Mesendoderm (in vitro differentiated cells): Measurements from ENCODE around the gene MAST4.

Experiments
- DNase-seq: peaks from one replicate; pipeline ENCODE4 v3.0.0; 2013
- H2AK5ac ChIP-seq: 2 replicates; pipeline ENCODE4 v1.6.1; 2013; ENCODE audit warnings: low read length, inconsistent platforms
- H2BK120ac ChIP-seq: 2 replicates; pipeline ENCODE4 v1.6.1; 2013; ENCODE audit warnings: low read depth, mild to moderate bottlenecking, low read length, moderate library complexity, mixed read lengths
- H2BK15ac ChIP-seq: replicated peaks from 2 replicates; pipeline ENCODE4 v1.6.1; 2013; ENCODE audit warnings: low read depth, mild to moderate bottlenecking, moderate library complexity
- H2BK5ac ChIP-seq: 2 replicates; pipeline ENCODE4 v1.6.1; 2013; ENCODE audit warnings: low read length, inconsistent platforms
- H3K18ac ChIP-seq: 2 replicates; pipeline ENCODE4 v1.6.1; 2013; ENCODE audit warnings: mild to moderate bottlenecking, low read length, mixed read lengths
- H3K23ac ChIP-seq: one replicate; pipeline ENCODE4 v1.6.1; 2013; ENCODE audit warnings: low read length
- H3K27ac ChIP-seq: 2 replicates; pipeline ENCODE4 v1.5.1; 2013; ENCODE audit warnings: low read depth, mild to moderate bottlenecking, inconsistent platforms, low read length, moderate library complexity
- H3K27me3 ChIP-seq: 2 replicates; pipeline ENCODE4 v1.6.1; 2013; ENCODE audit warnings: low read length, control low read depth, mild to moderate bottlenecking, inconsistent platforms; ENCODE audit not compliant: insufficient read depth, poor library complexity
- H3K36me3 ChIP-seq: 2 replicates; pipeline ENCODE4 v1.6.1; 2013; ENCODE audit warnings: low read length, inconsistent platforms; ENCODE audit not compliant: control insufficient read depth, insufficient read depth
- H3K4ac ChIP-seq: one replicate; pipeline ENCODE4 v1.6.1; 2013; ENCODE audit warnings: low read depth, mild to moderate bottlenecking, low read length, moderate library complexity
- H3K4me1 ChIP-seq: 2 replicates; pipeline ENCODE4 v1.6.1; 2013; ENCODE audit warnings: low read depth, low read length, inconsistent platforms; ENCODE audit not compliant: control insufficient read depth
- H3K4me2 ChIP-seq: 2 replicates; pipeline ENCODE4 v1.6.1; 2013; ENCODE audit warnings: low read length
- H3K4me3 ChIP-seq: 2 replicates; pipeline ENCODE4 v1.5.1; 2013; ENCODE audit warnings: mild to moderate bottlenecking, low read length
- H3K56ac ChIP-seq: one replicate; pipeline ENCODE4 v1.6.1; 2013; ENCODE audit warnings: low read length
- H3K79me1 ChIP-seq: 2 replicates; pipeline ENCODE4 v1.6.1; 2013; ENCODE audit warnings: low read length, inconsistent platforms
- H3K79me2 ChIP-seq: 2 replicates; pipeline ENCODE4 v1.6.1; 2013; ENCODE audit warnings: mild to moderate bottlenecking, low read length; ENCODE audit not compliant: control insufficient read depth, insufficient read depth
- H3K9ac ChIP-seq: 2 replicates; pipeline ENCODE4 v1.6.1; 2013; ENCODE audit warnings: low read length, inconsistent platforms
- H4K5ac ChIP-seq: one replicate; pipeline ENCODE4 v1.6.1; 2013; ENCODE audit warnings: low read length
- H4K8ac ChIP-seq: one replicate; pipeline ENCODE4 v1.6.1; 2013; ENCODE audit warnings: low read depth, mild to moderate bottlenecking, control low read depth, low read length, moderate library complexity
- WGBS: extraction: QIAGEN DNeasy Blood & Tissue Kit; methylation state at CpG from one replicate; pipeline ENCODE4 v1.1.7; 2013; ENCODE audit warnings: low lambda C conversion rate, missing lambda C conversion rate; ENCODE audit not compliant: insufficient coverage; ENCODE audit errors: extremely low coverage; 5-methylcytosine and 5-hydroxymethylcytosine counted together

The MAST4 gene

GRCh38 chr5:66867618-66868322 is 271.6 kb downstream of the MAST4 start:
- Histone ChIP-seq H3K23ac (no peak overlapping the region), H2BK120ac (no peak overlapping the region), H3K4me1 (peaks cover 2% of the 10 kb centered on the region), H4K5ac (no peak overlapping the region), H3K36me3 (no peaks in the 10 kb centered on the region), H2BK5ac (no peak overlapping the region), H3K9ac (no peak overlapping the region), H2BK15ac (no peak overlapping the region), H3K27me3 (no peaks in the 10 kb centered on the region), H3K79me2 (no peaks in the 10 kb centered on the region), H3K4me3 (no peak overlapping the region), H3K27ac (no peak overlapping the region), H4K8ac (no peak overlapping the region), H3K4me2 (no peak overlapping the region), H3K79me1 (no peaks in the 10 kb centered on the region), H2AK5ac (no peak overlapping the region), H3K56ac (no peak overlapping the region), H3K4ac (no peak overlapping the region), H3K18ac (no peak overlapping the region)
- peak; percentile 57 for DNase-seq
- whole genome bisulfite sequencing, result no CpG with 5 or more reads among the region's 1 CpG

- Histone ChIP-seq H3K4me3 (no peak overlapping the region), H3K27me3 (no peaks in the 10 kb centered on the region), H3K4ac (no peak overlapping the region), H3K79me1 (no peaks in the 10 kb centered on the region), H3K18ac (no peak overlapping the region), H3K56ac (no peak overlapping the region), H3K9ac (no peak overlapping the region), H4K8ac (no peak overlapping the region), H3K36me3 (no peaks in the 10 kb centered on the region), H3K79me2 (no peaks in the 10 kb centered on the region), H2BK120ac (no peak overlapping the region), H3K23ac (no peak overlapping the region), H4K5ac (no peak overlapping the region), H3K27ac (no peak overlapping the region), H2BK15ac (no peak overlapping the region), H2BK5ac (no peak overlapping the region), H2AK5ac (no peak overlapping the region), H3K4me2 (no peak overlapping the region), H3K4me1 (peaks cover 2% of the 10 kb centered on the region)
- no peak for DNase-seq
- WGBS, result no CpG with 5 or more reads among the region's 6 CpGs
Observed at GRCh38 chr5:66869347-66869746, 273.2 kb downstream of the MAST4 start.

- no peak for DNase-seq
- Histone ChIP-seq H3K56ac (no peak overlapping the region), H3K79me1 (no peaks in the 10 kb centered on the region), H2BK5ac (no peak overlapping the region), H3K4ac (no peak overlapping the region), H3K9ac (no peak overlapping the region), H3K27me3 (no peaks in the 10 kb centered on the region), H3K4me2 (no peak overlapping the region), H4K5ac (no peak overlapping the region), H3K79me2 (no peaks in the 10 kb centered on the region), H4K8ac (no peak overlapping the region), H3K23ac (no peak overlapping the region), H3K18ac (no peak overlapping the region), H2BK120ac (no peak overlapping the region), H3K36me3 (no peaks in the 10 kb centered on the region), H2AK5ac (no peak overlapping the region), H3K4me3 (no peak overlapping the region), H2BK15ac (no peak overlapping the region), H3K27ac (no peak overlapping the region), H3K4me1 (peaks cover 2% of the 10 kb centered on the region)
- WGBS, result no CpG with 5 or more reads among the region's 10 CpGs
Observed at GRCh38 chr5:66870708-66871107, 274.5 kb downstream of the MAST4 start.

GRCh38 chr5:66871651-66872050 is 275.5 kb downstream of the MAST4 start:
- Histone ChIP-seq H3K9ac (no peak overlapping the region), H3K23ac (no peak overlapping the region), H2AK5ac (no peak overlapping the region), H3K4ac (no peak overlapping the region), H3K79me1 (no peaks in the 10 kb centered on the region), H3K27me3 (no peaks in the 10 kb centered on the region), H4K8ac (no peak overlapping the region), H3K4me1 (peaks cover 2% of the 10 kb centered on the region), H2BK15ac (no peak overlapping the region), H3K4me2 (no peak overlapping the region), H4K5ac (no peak overlapping the region), H3K27ac (no peak overlapping the region), H3K4me3 (no peak overlapping the region), H3K36me3 (no peaks in the 10 kb centered on the region), H3K18ac (no peak overlapping the region), H3K56ac (no peak overlapping the region), H2BK120ac (no peak overlapping the region), H2BK5ac (no peak overlapping the region), H3K79me2 (no peaks in the 10 kb centered on the region)
- no CpG with 5 or more reads among the region's 5 CpGs for WGBS
- DNase-seq, result no peak

GRCh38 chr5:66872736-66873331 is 276.6 kb downstream of the MAST4 start:
- Histone ChIP-seq H2BK5ac (no peak overlapping the region), H3K23ac (no peak overlapping the region), H3K79me2 (no peaks in the 10 kb centered on the region), H3K4me3 (no peak overlapping the region), H2BK120ac (no peak overlapping the region), H2AK5ac (no peak overlapping the region), H3K27me3 (no peaks in the 10 kb centered on the region), H3K56ac (no peak overlapping the region), H3K4me2 (no peak overlapping the region), H4K5ac (no peak overlapping the region), H3K18ac (no peak overlapping the region), H3K9ac (no peak overlapping the region), H4K8ac (no peak overlapping the region), H3K36me3 (no peaks in the 10 kb centered on the region), H3K79me1 (no peaks in the 10 kb centered on the region), H2BK15ac (no peak overlapping the region), H3K4me1 (no peaks in the 10 kb centered on the region), H3K27ac (no peak overlapping the region), H3K4ac (no peak overlapping the region)
- no peak for DNase-seq
- WGBS, result no CpG with 5 or more reads among the region's 6 CpGs

DNA sequence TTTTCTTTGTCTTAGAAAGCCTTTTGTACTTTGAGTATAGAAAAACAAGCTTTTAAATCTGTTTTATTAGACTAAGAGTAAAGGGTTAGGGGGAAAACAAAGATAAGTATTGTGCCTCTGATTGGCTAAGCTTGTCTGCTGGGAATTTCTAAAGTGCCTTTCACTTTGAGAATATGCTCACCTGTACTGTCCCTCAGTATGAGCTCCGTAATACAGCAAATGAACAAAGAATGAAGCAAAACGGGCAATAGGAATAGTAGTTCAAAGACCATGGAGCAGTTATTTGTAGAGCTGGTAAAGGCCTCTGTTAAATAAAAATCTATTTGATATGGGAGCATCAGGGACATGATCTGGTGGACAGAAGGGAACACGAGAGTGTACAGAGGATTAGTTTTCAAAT is 277.8 kb downstream of the MAST4 start:
- Histone ChIP-seq H3K9ac (no peak overlapping the region), H3K79me2 (no peaks in the 10 kb centered on the region), H2BK120ac (no peak overlapping the region), H3K4ac (no peak overlapping the region), H3K36me3 (no peaks in the 10 kb centered on the region), H4K5ac (no peak overlapping the region), H3K23ac (no peak overlapping the region), H3K79me1 (no peaks in the 10 kb centered on the region), H3K18ac (no peak overlapping the region), H3K56ac (no peak overlapping the region), H3K4me2 (no peak overlapping the region), H4K8ac (no peak overlapping the region), H3K27me3 (no peaks in the 10 kb centered on the region), H2BK5ac (no peak overlapping the region), H3K4me3 (no peak overlapping the region), H2AK5ac (no peak overlapping the region), H3K27ac (no peak overlapping the region), H3K4me1 (no peaks in the 10 kb centered on the region), H2BK15ac (no peak overlapping the region)
- WGBS, result no CpG with 5 or more reads among the region's 3 CpGs
- DNase-seq, result no peak
